T-helper 22 cell (primary cell): ENCODE results near the gene ARHGEF26.

Experiments used
- DNase-seq: peaks from one replicate; pipeline ENCODE4 v3.0.0-alpha.2; 2020; ENCODE audit warnings: low read depth

The ARHGEF26 gene

DNA sequence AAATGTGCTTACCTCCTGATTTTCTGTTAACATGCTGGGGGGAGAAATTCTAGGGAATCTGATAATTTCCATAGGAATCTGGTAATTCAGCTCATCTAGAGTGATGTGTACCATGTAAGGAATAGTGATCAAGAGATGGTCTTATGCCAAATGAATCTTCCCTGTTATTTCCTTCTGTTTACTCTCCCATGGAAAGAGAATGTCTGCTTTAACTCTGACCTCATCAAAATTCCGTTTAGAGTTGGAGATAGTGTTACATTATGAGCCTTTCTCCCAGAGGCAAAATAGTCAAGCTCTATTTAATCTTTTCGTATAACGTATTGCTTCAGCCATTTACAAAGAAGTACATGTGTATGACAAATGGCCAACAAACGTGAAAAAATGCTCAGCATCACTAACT, 76.6 kb downstream of the ARHGEF26 start:
- no peak for DNase-seq

DNA sequence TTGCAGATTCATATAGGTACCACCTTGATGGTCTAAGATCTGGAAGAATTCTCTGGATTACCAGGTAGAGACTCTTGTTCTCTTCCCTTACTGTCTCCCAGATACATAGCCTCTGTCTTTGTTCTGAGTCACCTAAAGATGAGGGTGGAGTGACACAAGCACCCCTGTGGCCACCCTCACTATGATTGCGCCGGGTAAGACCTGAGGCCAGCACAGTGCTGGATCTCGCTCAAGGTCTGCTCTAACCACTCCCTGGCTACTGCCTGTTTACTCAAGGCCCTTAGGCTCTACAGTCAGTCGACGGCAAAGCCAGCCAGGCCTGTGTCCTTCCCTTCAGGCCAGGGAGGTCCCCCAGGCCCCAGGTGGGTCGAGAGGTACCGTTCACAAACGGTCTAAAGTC, 88.3 kb downstream of the ARHGEF26 start:
- no peak for DNase-seq

DNA sequence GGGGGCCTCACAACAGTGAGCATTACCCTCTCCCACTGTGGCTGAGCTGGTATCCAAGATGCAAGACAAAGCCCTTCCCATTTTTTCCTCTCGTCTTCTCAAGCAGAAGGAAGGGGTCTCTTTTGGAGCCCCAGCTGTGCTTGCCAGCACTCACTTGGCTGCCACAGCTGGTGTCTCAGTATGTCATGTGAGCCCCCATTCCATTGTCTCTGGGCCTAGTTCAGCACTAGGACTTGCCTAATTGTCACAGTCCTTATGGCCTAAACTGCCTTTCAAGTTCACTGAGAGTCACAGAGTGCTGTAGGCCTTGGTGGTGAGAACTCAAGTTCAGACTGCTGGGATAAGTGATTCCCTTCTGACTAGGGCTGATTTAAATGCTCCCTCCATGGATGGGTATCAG, 89.8 kb downstream of the ARHGEF26 start:
- no peak for DNase-seq

DNA sequence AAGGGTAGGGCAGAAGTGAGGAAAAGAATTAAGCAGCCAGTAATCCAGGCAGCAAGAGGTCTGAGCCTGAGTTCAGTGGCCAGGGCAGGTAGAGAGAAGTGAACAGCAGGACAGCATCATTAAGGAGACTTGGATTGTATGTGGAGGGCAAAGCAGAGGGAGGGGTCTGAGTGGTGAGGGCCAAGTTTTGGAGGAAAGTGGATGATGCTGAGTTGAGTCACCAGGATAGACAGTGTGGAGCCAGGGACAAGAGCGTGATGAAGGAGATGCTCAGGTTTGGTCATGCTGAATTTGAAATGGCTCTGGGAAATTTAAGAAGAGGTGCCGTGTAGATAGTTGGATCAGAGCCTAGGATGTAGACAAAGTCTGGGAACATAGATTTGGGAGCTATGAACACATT, 93.1 kb downstream of the ARHGEF26 start:
- DNase-seq, result no peak

DNA sequence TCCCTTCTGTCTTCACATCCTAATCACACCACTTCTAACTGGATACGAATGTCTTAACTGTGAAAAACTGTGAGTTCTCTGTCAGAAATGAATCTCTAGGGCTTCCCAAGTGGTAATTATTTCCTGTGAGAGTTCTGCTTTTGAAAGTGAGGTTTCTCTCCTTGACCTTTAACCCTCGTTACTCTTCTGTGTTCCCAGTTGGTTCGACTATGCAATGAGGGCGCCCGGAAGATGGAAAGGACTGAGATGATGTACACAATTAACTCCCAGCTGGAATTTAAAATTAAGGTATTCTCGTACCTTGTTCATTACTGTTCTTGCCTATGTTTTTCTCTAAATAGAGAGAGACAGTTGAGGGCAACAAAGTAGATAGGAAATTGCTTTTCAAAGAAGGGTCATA, 96.5 kb downstream of the ARHGEF26 start:
- DNase-seq, result no peak

DNA sequence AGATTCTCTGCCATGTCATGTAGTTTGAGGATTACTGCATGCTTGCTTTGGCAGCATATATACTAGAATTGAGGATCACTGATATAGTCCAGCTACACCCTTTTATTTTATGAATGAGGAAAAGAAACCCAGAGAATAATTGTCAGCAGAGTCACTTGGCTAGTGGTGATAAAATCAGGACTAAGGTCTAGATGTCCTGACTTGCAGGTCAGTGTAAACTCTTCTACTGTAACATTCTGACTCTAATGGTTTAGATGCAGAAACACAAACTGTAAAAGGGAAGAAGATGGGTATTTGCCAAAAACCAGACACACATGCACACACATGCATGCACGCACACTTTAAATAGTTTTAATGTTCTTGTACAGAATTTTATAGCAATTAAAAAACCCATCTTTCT, 97.5 kb downstream of the ARHGEF26 start:
- no peak for DNase-seq

DNA sequence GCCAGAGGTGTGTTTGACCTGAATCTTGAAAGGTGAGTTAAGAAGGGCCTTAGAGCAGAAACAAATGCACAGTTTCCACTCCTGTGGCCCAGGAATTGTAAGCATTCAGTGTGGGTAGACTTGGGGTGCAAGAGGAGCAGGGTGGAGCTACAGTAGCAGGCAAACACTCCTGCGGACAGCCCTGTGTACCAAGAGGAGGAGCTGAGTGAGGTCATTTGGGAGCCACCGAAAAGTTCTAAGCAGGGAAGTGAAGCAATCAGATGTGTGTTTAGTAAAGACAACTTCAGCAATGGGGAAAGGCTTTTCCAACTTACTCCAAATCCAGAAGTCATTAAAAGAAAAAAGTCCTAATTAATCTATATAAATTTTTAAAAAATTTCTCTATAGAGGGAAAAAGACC, 99.3 kb downstream of the ARHGEF26 start:
- no peak for DNase-seq

DNA sequence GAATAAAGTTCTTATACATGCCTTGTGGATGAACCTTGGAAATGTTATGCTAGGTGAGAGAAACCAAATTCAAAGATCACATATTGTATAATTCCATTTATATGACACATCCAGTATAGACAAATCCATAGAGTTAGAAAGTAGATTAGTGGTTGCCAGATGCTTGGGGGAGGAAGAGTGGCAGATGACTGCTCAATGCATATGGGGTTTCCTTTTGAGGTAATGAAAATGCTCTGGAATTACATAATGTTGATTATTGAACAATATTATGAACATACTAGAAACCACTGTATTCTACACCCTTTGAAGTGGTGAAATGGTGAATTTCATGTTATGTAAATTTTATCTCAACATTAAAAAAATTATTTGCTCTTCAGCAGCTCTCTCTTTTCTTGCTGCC, 102.3 kb downstream of the ARHGEF26 start:
- DNase-seq, result no peak

DNA sequence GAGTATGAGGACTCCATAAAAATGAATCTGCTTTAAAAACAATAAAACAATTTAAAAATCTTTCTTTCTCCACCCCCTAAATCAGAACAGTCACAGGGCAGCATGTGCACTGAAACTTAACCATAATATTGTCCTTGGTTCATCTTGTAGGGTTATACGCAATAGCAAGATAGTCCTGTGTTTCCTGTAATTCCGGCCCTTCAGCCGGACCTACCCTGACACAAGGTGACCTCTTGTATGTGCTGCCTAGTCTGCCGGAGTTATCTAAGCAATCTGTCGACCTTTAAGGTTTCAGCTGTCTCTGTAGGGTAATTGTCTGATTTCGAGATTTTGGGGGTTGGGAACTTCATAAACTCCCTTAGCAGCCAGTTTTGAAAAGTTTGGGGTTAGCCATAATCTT, 103.2 kb downstream of the ARHGEF26 start:
- DNase-seq, result no peak

DNA sequence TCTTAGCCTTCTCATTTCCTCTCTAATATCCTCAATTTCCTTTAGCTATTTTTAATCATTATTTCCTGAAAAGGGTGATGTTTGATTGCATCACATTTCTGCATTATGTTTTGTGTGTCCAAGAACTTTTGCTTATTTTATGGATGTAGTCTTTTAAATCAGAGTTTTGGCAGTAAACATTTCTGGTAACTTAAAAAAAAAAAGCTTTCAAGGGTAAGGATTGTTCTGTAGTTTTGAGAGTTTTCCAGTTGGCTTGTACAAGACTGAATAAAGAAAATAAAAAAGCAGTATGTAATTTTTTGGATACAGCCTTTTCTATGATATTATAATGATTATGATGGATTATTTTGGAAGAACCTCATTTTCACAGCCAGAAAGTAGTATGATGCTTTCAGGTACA, 103.7 kb downstream of the ARHGEF26 start:
- no peak for DNase-seq

DNA sequence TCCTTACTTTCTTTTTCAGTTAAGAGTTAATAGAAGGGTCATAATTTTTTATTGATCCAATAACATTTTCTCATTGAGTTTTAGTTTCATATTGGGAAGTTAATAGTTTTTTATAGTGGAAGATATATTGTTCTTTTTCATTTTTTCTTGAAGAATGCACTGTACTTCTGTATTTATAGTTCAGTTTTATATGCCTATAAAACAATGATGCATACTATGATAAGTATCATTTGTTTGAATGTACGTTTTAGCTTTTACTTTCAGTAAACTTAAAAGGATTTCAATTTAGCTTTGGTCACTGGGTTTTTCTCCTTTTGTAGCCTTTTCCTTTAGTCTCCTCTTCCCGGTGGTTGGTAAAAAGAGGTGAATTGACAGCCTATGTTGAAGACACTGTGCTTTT, 104.3 kb downstream of the ARHGEF26 start:
- DNase-seq, result no peak

DNA sequence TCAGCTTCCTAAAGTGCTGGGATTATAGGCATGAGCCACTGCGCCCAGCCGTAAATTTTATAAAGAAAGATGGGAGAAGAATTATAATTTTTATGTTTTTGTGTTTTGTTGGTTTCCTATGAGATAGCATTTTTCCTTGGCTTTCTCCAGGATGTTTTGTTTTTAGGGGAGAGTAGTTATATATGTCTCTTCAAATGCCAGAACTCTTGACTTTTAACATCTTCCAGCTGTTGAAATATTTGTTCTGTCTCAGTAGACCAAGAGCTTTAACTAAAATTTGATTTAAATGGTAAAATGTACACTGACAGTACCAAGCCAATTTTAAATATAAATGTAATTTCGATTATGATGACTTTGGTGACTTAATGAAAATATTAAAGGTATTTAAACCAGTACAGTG, 106.3 kb downstream of the ARHGEF26 start:
- DNase-seq, result no peak

DNA sequence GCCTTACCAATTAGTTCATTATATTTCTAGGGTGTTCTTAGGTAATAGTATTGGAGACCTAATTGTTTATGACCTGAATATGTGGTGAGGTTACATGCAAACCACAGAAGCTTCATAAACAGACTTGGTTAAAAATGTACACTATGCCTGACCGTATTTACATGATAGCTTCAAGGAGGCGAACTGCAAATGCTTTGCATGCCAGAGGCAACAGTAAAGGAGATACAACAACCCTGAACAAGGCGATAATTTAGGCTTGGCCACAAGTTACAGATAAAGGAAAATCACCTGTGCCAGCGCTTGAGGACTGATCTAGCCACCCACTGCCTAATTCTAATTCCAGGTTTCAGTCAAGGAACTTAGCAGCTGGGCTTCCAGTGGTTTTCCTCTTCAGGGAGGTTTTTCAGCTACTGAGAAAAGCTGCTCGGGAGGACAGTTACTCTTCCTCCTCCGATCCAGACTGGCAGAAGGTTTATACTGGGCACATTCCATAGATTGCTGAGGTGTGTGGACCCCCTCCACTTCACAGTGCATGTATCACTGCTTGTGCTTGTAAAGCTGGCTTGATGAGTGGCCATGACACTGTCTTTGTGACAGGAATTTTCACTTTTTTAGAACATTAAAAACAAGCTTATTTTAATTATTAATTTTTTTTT, 107.5 kb downstream of the ARHGEF26 start:
- DNase-seq, result no peak

DNA sequence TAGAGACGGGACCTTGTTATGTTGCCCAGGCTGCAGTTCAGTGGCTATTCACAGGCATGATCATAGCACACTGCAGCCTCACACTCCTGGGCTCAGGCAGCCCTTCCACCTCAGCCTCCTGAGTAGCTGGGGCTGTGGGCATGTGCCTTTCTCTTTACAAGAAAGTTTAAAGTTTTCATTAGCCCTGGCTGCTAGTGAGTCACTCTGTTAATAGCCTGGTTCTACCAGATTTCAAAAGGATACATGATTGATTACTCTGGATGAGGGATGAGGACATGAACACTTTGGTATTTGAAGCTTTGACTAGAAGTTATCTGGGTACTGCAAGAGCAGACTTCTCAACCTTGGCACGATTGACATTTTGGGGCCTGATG, 108.0 kb downstream of the ARHGEF26 start:
- no peak for DNase-seq

DNA sequence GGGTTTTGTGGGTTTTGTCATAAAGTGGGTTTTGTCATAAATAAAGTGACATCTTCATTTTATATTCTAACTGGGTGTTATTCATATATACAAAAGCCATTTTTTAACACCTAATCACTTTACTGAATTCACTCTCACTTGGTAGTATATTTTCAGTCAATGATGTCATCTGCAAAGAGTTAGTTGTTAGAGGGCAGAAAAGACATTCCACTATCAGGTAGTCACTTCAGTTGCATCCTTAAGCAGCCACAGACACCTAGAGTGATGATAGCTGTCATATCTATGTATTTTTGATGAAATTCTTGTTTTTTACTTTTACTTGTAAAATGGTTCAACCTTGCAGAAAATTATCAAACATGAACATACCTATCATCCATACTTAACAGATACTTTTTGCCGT, 114.1 kb downstream of the ARHGEF26 start:
- no peak for DNase-seq

DNA sequence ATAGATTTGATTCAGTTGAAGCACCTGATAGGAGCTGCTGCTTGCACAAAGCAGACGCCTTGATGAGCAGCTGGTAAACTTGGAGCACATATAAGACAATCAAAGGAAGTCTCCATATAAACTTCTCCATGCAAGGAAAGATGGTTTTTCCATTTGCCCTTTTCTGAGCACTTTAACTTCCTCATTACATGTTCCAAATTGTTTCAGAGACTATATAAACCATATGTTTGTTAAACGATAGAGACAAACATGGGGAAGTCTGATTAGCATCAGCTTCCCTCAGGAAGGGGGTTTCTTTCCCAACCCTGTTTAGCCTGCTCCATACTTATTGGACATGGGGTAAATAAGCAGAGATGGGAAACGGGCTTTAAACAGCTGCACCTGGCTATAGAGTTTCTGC, 115.1 kb downstream of the ARHGEF26 start:
- no peak for DNase-seq

DNA sequence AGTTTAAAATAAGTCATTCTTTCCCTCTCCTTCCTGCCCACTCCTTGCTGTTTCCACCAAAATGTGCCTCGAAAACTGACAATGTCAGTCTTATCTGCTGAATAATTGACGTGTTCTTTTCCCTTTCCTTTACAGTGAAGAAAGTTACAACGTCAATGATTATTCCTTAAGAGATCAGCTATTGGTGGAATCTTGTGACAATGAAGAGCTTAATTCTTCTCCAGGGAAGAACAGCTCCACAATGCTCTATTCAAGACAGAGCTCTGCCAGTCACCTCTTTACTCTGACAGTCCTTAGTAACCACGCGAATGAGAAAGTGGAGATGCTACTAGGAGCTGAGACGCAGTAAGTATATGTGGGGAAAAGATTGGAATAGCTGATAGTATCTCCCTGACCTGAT, 119.0 kb downstream of the ARHGEF26 start:
- DNase-seq, result no peak

DNA sequence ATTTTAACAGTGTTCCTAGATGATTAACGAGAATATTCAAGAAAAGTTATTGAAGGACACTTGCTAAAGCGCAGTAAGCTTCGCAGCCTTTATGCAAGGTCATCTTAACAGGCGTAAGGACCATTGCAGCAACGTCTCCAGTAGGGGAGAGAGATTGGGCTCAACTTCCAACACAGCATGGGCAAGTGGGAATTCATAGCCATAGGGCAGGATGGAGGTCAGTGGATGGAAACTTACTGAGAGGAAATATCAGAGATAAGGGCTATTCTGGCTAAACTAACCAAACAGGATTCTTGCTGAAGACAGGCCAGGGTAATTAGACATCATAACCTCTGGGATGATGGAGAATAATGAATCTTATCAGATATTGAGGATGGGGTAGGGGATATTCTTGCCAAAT, 120.3 kb downstream of the ARHGEF26 start:
- DNase-seq, result no peak

DNA sequence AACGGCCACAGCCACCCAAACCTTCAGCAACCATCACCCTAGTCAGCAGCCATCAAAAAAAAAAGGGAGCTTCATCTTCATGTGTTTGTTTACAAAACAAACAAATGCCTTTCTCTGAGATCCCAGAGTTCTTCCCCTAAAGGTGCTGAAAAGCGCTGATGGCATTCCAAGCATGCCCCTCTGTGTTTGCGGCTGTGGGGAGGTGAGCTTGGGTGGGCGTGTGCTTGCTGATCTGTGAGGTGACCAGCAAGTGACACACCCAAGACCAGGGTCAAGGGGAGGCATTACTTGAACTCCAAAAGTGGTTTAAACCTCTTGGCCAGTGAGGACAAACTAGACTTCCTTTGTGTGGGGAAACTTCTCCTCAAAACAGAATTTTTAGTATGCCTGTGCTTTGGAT, 121.6 kb downstream of the ARHGEF26 start:
- DNase-seq, result no peak

DNA sequence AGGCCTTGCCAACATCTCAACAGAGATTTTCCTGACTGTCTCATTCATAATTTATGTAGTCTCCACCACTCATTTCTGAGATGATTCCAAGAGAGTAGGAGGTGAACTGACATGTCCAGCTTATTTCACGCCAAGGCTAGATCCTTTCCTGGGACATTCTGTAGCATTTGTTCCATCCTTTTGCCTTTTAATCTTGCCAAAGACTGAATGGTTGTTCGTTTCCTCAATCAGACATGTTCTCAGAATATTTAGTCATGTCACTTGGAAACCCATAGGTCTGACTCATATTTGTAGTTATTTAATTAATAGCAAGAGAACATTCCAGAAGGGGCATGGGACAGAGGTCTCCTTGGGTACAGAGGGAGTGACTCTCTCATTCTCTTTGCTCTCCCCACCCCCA, 122.2 kb downstream of the ARHGEF26 start:
- DNase-seq, result no peak

DNA sequence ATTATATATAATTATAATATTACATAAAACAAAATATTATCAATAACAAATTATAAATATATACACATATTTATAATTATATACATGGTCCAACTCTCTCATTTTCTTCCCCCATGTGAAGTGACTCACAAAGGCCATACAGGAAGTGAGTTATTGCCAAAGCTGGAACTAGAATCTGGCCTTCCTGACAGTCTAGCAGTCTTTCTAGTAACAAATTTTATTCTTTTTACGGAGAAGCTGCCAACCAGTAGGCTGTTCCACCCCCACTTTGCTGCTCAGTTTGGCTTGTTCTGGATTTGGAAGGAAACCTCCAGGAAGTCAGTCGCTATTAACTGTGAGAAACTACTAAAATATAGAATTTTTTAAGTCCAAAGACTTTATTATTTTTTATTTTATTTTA, 123.5 kb downstream of the ARHGEF26 start:
- no peak for DNase-seq

DNA sequence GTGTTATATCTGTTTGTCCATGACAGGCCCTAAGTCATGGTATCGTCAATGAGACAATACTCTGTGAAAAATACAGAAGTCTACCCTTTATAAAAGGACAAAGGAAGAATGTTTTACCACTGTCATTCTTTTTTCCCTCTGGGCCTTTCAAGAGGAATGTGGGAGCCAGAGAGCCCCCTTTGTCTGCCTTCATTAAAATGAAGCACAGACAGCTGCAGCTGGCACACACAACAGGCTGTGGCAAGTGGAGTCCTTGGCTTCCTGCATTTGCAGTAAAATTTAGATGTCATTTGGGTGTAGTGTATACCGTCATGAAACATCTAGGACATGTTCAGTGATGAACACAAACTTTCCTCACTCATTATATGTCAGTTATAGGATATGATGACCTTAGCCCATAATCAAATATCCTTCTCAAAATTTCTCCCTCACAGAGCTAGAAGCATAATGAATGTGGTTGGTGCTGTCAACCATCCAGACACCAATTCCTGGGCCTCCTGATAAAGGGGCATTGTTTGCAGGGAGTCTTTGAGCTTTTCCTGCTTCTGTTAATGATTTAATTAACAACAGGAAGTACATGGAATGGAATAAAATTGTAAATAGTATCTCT, 126.7 kb downstream of the ARHGEF26 start:
- DNase-seq, result no peak

DNA sequence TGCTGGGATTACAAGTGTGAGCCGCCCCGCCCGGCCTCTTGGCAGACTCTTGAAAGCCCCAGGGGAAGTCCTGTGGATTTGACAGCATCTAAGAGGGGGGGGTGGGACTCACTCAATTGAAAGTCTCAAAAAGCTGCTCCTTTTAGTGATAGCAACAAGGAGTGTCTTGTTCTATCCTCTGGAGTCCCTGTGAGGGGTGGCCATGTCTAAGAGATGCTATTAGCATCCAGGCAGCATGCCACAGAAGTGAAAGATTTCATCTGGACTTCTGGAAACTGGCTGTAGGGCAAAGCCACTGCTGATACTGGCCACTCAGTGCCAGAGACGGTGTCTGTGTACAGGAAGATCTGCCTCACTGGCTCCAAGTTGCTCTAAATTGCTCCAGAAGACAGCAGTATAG, 129.1 kb downstream of the ARHGEF26 start:
- no peak for DNase-seq

DNA sequence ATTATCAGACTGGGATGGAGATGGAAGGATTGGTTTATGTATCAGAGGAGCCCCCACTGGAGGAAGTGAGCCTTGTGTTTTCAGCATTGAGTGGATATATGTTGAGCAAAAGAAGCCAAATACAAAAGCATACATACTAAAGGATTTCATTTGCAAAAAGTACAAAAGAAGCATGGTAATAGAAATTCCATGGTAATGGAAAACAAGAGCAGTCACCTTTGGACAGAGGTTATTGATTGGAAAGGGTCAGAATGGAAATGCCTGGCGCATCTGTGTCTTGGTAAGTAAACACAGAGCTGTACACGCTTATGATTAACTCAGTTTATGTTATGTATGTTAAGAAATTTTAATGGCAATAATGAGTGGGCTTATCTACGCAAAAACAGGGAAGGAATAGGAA, 130.4 kb downstream of the ARHGEF26 start:
- no peak for DNase-seq
